GM12874 (cell line): ENCODE data around the gene UNC45A.

Source experiments
- TF ChIP-seq, protein P1 (sequence below): IDR thresholded peaks from 2 replicates; pipeline ENCODE4 v1.5.1; 2011; ENCODE audit warnings: low read depth, mild to moderate bottlenecking, control low read depth, low read length, moderate library complexity; ENCODE audit not compliant: insufficient read depth

The UNC45A gene

DNA sequence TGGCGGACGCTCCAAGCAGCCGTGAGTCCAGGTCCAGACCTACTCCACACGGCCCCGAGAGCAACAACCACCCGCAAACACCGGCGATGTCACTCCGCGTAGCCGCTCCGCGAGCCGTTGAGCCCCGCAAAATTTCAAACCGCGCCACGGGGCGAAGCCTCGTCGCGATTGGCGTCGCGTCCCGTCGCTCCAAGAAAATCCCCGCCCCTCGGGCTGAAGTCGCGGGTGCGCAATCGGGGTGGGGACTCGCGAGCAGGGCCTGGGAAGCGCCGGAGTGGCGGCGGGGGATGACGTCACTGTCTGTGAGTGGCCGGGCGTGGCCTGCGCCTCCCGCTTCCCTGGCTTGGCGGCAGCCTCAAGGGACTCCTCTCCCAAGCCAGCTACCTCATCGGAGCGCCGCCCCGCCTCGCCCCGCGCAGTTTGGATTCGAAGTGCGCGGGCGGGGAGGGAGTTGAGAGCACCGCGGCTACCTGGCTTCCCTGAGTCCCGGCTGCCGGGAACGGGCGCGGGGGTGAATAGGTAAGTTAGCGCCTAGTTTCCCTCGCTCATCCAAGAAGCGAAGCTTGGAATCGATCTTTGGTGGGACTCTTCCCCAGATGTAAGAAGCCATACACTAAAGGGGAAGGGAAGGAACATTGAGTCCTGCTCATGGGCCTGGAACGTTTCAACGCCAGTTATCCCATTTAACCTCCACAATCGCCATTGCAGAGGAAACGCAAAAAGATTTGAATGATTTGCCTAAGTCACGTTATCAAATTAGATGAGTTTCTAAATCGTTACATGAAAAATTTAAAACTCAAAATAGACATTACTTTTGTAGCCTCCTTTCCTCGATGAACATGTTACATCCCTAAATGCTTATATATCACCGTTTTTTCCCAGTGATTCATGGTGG lies 59.6 kb downstream of the UNC45A start, which contains the start of gene PRC1:
Gene PRC1 (minus strand): TSS at position 119 of the 895 bp plus-strand sequence. CDS start 118 bp downstream, at position 1.
- TF ChIP-seq, protein P1, sequence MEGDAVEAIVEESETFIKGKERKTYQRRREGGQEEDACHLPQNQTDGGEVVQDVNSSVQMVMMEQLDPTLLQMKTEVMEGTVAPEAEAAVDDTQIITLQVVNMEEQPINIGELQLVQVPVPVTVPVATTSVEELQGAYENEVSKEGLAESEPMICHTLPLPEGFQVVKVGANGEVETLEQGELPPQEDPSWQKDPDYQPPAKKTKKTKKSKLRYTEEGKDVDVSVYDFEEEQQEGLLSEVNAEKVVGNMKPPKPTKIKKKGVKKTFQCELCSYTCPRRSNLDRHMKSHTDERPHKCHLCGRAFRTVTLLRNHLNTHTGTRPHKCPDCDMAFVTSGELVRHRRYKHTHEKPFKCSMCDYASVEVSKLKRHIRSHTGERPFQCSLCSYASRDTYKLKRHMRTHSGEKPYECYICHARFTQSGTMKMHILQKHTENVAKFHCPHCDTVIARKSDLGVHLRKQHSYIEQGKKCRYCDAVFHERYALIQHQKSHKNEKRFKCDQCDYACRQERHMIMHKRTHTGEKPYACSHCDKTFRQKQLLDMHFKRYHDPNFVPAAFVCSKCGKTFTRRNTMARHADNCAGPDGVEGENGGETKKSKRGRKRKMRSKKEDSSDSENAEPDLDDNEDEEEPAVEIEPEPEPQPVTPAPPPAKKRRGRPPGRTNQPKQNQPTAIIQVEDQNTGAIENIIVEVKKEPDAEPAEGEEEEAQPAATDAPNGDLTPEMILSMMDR, result no peak

DNA sequence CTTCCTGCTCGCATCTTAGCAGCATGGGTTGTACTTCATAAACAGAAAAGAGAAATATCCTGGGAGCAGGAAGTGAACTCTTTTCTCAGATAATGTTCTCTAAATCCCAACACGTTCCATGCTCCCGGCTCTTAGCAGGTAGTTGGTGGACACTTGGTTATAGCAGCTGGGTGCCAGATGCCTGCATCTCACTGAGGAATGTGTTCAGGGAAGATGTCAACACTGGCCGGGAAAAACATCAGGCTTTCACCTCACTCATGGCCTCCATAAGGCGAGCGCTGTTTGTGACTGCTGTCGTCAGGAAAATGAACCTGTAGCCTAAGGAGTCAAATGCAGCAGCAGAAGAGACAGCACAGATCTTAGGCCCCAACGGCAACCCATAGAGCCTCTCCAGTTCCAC lies 63.7 kb downstream of the UNC45A start:
- TF ChIP-seq, protein P1, result no peak

DNA sequence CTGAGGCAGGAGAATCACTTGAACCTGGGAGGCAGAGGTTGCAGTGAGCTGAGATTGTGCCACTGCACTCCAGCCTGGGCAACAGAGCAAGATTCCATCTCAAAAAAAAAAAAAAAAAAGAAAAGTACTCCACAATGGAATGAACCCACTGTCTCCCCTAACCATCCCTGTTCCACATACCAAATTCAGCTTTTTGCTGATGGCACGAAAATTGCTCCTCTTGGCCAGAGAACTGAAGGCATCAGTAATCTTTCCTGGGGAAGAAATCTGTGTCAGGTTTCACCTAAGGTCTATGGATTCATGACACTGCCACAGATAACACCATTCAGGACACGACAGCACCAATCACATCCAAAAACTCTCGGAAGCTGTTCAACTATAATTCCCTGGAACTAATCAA lies 66.1 kb downstream of the UNC45A start:
- TF ChIP-seq, protein P1, result no peak
